Stimulated activated CD8-positive, alpha-beta memory T cell treated with anti-CD3 and anti-CD28 coated beads, Interleukin-12 subunit alpha, Interleukin-12 subunit beta, amount 100 ng/mL, for 24 hours (primary cell): ENCODE measurements around the gene GDF7.

Source experiments
- DNase-seq: peaks from one replicate; pipeline ENCODE4 v3.0.0-alpha.2; 2020; ENCODE audit errors: extremely low read depth

Gene GDF7

DNA sequence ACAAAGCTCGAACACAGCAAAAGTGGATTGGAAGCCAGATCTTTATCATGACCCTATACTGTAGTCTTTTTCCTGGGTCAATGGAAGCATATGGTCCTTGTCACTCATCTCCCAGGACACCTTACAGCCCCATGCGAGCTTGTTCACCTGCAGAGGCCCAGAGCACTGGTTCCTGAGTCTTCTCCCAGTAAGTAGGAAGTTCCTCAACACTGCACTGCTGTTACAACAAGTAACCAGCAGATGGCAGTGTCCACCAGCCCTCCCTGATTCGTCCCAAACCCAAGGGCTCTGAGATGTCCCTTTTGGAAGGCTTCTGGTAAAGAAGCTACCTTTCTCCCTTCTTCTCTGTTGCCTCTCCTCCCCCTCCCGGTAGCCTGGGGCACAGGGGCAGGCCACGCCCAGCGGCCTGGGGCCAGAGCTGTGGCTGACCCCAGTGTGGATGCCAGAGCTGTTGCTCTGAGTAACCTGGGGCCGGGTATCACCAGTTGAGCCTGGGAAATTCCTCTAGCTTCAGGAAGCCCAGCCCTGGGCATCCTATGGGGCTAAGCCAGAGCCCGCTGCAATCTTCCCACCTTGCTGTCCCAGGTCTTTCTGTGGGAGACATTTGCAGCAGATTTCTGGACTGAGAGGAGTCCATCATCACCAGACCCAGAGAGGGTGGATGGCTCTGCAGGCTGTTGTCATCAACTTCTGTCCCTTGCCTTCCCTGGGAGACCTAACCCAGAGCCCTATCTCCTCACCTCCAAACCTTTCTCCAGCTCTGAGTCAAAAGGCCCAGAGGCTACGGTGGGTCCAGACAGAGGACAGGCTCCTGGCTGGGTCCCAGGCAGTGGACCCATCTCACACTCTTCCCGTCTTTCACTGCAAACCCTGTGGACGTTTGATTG is 5.3 kb upstream of the GDF7 start:
- DNase-seq = no peak

DNA sequence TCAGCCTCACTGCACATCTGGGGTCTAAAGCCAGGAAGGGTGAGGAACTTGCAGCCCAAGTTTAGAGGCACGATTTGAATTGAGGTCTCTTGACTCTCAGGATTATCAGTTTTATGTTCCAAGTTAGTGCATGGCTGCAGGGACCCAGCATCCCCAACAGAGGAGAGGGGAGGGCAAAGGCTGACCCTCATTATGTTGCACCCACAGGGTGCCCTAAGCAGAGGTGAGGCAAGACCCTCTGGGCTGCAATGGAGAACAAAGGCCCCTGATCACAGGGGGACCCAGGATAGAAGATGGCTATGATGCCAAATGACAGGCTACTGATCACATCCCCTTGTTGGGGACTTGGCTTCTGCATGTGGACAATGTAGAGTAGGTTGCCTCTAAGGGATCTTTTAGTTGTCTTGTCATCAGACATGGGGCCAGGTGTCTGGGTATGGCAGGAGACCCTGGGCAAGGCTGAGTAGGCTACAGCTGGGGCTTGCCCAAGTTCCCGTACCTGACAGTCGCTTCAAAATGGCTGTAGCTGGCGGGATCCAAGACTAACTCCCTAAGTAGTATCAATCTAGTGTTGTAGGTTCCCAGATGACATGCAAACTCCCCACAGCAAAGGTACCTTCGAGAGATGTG is 4.5 kb upstream of the GDF7 start:
- no peak for DNase-seq

DNA sequence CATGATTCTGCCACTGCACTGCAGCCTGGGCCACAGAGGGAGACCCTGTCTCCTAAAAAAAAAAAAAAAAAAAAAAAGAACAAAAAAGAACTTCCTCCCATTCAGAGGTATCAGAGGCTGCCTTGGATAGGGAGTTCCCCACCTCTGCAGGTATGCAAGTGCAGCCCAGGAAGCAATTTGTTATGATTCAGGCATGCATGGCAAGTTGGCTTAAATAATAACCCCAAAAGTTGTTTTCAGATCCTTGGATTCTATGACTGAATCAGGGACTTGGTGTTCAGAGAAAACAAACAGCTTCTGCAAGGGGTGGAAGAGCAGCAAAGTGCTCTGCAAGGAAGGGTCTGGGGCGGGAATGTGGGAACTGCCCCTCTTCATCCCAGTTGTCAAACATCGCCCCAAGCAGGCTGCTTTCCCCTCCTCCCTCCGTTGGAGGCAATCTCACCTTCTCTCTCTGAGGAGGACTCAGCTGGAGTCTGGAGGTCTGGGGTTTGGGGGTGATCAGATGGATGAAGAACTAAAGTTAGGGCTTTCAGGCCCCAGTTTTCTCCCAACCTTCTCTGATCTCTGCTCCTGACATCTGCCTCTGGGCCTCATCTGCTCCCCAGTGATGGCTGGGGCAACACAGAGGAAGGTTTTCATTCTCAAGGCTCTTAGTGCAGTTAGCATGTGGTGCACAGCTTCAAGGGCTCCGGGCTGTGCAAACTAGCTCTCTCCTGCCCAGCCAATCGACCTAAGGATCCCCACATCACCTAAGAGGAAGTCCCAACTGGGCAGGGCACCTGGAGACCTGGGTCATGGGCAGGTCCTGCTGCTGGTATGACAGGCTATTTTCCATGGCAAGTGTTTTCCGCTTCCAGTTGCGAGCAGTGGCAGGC is 3.5 kb upstream of the GDF7 start:
- no peak for DNase-seq

DNA sequence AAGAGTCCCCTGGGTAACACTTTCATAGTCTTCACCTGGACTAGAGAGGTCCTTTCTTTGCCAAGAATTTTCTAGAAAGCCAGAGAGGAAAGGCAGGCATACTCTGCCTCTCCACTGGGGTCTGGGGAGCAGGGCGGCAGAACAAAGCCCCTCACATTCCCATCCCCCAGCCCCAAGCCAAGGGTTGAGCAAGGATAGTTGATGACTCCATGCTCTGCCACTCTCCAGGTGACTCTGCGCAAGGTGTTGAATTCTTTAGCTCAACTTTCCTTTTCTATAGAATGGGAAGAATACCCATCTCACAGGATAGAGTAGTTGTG is 2.9 kb upstream of the GDF7 start:
- no peak for DNase-seq

DNA sequence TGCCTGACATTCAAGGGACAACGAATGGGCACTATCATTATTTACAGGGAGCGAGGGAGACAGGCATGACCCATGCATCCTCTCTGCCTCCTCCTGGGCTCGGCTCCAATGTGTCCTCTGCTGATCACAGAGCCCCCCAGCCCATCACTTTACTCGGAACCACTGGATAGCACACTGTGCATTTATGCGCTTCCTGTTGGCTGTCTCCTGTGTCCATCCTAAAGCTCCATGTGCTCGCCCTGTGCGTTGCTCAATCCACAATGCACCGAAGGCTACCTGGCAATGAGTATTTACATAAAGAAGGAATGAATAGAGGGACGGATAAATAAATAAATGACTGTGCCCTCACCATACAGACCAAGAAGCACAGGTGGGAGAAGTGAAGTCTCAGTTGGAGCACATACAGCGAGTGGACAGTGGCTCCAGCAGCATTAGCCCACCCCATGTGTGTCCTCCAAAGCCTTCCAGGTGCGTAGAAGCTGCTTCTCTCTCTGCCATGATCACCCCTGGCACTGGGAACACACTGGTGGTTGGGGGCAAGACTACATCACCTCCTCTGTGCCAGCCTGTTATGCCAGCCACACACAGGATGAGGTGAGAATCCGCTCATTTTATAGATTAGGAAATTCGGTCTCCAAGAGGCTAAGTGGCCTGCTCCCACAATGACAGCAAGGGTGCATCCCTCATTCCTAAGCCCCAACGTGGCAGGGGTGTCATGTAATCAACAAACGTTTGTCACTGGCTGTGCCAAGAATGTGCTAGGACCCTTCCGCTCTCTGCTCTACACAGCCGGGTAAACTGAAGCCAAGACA is 2.3 kb upstream of the GDF7 start:
- DNase-seq = no peak

DNA sequence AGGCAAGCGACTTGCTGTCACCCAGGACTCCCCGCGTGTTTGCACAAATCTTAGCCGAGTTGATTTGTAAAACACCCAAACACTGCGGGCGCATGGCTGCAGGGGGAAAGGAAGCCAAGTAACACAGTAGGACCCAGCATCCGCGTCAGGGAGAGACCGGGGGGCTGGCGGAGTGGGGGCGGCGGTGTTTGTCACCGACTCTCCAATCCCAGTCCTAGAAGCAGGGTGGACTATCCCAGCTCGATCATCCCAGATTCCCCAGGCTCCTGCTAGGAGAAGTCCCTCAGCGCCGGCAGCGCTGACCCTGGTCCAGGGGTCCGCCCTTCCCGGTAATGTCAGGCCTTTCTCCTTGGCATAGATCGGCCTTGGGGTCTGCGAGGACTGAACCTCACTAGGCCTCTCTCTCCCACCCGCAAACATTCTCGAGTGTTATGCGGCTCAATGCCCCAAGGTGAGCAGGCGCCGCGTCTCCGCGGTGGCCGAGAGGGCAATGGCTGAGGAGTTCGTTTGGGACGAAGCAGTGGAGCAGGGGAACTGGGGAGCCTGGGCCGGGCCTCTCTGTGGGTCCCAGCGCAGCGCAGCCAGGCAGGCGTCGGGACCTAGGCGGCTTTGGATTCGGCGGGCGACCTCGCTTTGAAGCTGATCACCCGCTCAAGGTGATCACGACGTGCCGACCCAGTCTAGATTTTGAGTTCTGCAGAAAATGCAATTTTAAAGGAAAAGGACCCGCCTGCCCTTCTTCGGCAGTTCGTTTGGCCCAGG is 1.5 kb upstream of the GDF7 start:
- no peak for DNase-seq

DNA sequence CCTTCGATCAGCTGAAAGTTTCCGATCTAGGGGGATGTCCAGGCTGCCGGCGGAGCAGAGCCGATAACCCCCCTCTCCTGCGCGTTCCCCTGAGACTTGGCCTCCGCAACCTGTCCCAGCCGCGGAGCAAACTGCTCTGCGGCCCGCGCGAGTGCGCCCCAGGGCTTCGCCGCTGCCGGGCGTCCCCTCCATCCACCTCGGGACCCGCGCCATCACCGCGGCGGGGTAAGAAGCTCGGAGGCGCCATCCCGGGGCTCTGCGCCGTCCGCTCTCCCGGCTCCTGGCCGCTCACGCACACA is 990 bp upstream of the GDF7 start:
- no peak for DNase-seq

DNA sequence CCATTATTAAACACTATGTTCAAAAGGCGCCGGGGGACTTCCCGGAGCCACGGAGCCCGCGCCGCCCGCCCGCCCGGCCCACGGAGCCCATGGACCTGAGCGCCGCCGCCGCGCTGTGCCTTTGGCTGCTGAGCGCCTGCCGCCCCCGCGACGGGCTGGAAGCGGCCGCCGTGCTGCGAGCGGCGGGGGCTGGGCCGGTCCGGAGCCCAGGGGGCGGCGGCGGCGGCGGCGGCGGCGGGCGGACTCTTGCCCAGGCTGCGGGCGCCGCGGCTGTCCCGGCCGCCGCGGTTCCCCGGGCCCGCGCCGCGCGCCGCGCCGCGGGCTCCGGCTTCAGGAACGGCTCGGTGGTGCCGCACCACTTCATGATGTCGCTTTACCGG is 197 bp downstream of the GDF7 start:
- no peak for DNase-seq

DNA sequence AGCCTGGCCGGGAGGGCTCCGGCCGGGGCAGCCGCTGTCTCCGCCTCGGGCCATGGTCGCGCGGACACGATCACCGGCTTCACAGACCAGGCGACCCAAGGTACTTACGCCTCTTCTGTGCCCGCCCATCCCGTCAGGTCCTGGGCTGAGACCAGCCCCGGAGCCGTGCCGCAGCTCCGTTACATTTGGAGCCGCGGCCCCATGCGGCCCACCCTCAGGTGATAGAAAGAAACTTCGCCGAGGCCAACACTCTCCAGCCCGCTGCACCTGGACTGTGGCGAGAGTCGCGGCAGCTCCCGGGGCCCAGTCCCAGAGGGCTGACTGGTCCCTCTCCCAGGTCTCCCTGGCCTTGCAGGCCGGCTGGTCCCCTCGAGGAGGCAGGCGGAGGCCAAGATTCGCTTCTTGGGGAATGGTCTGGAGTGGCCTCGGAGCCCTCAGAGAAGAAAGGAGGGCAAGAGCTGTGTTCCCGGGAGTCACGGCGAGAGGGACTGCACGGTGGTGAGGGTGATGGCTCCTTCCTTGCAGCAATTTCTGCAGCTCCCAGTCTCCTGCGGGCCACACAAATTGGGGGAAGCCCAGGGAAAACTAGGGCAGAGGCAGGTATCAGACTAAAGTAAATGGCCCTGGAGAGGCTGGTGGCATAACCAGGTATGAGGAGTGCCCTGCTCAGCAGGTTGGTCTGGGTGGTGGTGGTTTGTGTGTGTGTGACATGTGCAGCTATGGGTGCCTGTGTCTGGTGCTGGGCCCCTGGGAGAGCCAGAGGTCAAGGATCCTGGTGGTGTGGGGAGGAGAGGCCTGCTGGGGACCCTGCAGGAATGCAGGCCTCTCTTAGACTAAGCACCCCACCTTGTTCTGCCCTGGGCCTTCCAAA is 822 bp downstream of the GDF7 start:
- no peak for DNase-seq

DNA sequence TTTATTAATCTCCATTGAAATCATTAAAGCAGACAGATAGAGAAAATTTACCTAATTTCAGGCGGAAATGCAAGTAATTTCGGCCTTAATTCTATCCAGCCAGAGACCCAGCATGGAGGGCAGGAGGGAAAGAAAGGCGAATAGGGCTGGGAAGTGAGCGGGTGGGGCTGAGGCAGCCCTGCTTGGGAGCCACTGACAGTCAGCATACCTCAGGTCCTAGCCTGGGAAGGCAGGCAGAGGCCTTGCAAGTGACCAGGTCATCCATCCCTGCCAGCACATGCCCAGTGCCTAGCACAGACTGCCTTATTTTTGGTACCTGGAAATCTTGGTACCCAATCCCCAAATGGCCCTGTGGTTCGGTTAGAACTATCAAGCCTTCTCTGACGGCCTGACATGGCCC is 1.5 kb downstream of the GDF7 start:
- DNase-seq = no peak

DNA sequence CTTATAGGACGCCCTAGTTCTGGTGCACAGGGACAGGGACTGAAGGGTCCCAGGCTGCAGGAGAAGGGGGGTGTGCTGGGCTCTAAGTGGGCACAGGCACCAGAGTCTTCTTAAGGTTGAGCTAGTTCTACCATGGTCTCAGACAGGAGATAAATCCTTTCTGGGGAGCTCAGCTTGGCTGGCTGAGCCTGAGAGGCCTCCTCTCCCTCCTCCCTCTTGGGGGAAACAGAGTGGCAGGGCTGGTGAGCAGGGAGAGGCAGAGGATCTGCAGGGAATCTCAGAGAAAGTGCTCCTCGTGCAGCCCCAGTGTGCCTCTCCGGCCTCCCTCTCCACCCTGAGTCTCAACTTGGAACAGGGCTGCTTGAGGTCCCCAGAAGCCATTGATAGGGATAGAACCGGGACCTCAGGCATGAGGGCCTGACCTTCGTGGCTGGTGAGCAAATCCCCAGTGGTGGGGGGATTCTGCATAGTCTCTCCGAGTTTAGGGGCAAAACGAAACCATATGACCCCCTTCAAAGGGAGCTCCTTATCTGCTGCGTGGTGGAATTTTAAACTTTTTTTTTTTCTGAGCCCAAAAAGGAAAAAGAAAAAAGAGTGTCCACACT is 2.0 kb downstream of the GDF7 start:
- DNase-seq = no peak

DNA sequence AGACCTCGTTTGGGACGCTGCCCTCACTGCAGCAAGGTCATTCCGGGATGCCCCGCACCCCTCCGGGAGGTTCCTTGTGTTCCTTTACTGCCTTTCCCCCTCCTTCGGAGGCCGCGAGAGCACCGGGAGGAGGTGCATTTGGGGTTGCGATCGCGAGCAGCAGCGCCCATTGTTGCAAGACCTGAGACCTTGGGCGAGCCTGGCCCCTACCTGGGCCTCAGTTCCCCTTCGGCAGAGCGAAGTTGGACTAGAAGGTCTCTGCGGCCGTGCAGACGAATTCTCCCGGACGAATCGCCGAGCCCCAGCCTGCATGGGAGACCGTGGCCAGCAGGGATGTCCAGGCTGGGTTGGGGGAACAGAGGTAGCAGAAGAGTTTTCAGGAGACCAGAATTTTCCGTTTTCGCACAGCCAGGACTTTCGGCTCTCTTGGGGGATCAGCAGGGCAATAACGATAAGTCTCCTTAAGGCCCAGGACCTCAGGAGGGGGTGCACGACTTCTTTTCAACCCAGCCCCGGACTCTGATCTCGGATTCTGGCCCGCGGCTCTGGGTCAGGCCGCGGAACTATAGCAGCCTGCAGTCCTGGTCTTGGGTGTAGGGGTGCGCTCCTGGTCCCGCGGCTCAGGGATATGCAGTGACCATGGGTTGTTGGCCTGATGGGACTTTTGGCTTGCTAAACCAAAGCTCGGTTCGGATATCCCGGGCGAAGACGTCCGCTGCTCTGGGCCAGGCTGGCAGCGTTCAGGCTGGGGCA is 2.8 kb downstream of the GDF7 start:
- no peak for DNase-seq

DNA sequence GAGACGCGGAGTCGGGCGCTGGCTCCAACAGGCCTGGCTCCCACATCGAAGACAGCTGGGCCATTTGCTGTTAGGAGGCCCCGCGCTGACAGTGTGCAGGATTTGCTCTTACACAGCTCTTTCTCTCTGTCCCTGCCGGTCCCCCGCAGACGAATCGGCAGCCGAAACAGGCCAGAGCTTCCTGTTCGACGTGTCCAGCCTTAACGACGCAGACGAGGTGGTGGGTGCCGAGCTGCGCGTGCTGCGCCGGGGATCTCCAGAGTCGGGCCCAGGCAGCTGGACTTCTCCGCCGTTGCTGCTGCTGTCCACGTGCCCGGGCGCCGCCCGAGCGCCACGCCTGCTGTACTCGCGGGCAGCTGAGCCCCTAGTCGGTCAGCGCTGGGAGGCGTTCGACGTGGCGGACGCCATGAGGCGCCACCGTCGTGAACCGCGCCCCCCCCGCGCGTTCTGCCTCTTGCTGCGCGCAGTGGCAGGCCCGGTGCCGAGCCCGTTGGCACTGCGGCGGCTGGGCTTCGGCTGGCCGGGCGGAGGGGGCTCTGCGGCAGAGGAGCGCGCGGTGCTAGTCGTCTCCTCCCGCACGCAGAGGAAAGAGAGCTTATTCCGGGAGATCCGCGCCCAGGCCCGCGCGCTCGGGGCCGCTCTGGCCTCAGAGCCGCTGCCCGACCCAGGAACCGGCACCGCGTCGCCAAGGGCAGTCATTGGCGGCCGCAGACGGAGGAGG is 3.5 kb downstream of the GDF7 start:
- DNase-seq = no peak

DNA sequence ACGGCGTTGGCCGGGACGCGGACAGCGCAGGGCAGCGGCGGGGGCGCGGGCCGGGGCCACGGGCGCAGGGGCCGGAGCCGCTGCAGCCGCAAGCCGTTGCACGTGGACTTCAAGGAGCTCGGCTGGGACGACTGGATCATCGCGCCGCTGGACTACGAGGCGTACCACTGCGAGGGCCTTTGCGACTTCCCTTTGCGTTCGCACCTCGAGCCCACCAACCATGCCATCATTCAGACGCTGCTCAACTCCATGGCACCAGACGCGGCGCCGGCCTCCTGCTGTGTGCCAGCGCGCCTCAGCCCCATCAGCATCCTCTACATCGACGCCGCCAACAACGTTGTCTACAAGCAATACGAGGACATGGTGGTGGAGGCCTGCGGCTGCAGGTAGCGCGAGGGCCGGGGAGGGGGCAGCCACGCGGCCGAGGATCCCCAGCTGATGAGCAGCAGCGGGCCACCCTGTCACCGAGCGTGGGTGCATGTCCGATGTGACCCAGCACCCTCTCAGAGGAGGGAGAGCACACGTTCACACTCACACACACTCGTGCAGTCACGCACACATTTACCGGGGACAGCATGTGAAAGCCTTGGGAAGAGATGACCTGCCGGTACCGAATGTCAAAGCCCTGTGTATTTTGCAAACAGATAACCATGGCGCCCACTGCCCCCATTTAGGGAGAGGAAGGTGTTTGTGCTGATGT is 4.2 kb downstream of the GDF7 start:
- DNase-seq = no peak

DNA sequence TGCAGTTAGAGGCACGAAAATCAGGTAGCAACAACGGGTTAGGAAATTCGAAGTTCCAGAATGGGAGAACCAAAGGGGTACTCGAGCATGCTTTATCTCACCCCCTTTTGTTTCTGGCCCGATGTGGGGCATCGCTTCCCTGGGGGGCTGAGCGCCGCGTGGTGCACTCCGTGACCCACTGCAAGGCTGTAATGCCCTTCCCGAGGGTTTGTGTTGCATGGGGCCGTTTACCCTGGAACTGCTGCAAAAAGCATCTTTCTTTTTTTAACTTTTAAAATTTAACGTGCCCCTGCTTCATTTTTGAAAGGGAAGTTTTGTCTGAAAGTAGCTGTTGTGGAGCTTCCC is 4.8 kb downstream of the GDF7 start:
- no peak for DNase-seq

DNA sequence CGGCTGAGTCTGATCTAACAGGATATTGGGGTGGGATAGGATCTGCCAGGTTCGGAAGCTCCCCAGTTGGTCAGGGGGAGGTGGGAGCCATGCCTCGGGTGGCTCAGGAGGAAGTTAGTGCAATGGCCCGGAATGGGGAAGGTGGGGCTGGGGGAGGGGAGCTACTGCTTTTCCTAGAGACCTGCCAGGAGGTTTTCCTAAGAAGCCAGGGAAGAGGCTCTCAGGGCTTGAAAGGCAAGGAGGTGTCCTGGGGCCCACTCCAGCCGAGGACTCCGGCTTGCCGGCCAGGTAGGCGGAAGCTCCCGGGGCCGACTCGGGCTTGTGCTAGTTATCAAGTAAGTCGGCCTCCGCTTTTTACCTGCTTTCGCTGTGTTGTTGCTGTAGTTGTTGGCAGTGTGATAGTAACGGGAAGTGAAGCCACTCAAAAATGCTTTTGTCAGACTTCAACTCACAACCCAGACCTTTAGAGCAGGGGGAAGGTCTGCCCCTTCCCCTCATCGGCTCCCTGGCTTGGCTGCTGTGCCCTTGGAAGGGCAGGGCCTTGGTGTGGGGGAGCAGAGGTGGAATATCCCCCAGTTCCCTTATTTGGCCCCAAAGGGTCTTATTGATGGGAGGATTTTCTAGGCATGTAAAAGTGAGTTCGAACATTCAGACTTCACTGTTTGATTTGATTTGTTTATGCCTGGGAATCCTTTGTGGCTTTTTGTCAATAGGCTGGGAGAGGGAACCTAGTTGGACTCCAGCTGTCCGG is 5.4 kb downstream of the GDF7 start:
- no peak for DNase-seq

DNA sequence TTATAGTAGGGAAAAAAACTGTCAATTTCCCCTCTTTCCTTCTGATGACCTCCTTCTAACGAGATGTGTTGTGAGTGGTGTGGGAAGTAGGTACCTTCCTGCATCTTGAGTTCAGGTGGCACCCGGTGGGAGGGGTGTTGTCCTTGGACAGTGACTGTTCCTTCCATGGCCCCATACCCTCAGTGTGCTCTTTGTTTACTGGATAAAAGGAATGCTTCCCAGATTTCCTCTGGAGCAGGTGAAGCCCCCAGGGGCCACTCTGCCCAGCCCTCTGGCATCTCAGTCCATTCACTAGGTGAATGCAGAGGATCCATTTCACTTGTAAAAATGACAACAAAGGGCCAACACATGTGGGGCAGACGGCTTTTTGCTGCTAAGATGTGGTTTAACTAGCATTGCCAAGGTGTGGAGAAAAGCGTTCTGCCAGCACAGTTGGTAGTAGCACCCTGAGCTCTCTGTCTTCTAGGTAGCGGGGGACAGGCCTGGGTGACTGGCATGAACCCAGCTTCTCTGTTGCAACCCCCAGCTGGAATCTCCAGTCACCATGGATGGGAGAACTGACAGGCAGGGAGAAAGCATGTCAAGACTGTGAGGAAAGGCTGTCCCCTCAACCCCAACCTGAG is 6.9 kb downstream of the GDF7 start:
- DNase-seq = no peak
